Neural progenitor cell (in vitro differentiated cells): ENCODE data around the gene CTLA4. TPM values are rescaled to one million over a fixed set of nuclear protein-coding genes. Genes with fewer than 3 reads are reported as not detected.

ENCODE experiments used
- DNase-seq: peaks from one replicate; pipeline ENCODE4 v3.0.0-alpha.2; 2016; ENCODE audit warnings: low spot score
- H2AFZ ChIP-seq: fragments of 200-600 bp; sonication (generic); replicated peaks from 2 replicates; pipeline ENCODE4 v1.6.1; 2016; ENCODE audit warnings: antibody characterized with exemption
- H3F3A ChIP-seq: fragments of 200-600 bp; sonication (generic); 2 replicates; pipeline ENCODE4 v1.6.1; 2016; ENCODE audit warnings: antibody characterized with exemption, low read depth
- H3K27ac ChIP-seq: fragments of 200-600 bp; sonication (generic); 2 replicates; pipeline ENCODE4 v1.5.1; 2016; ENCODE audit warnings: mild to moderate bottlenecking
- H3K27me3 ChIP-seq: fragments of 200-600 bp; sonication (generic); 2 replicates; pipeline ENCODE4 v1.6.1; 2016; ENCODE audit warnings: mild to moderate bottlenecking, moderate library complexity
- H3K36me3 ChIP-seq: fragments of 200-600 bp; sonication (generic); 2 replicates; pipeline ENCODE4 v1.5.1; 2016
- H3K4me1 ChIP-seq: fragments of 200-600 bp; sonication (generic); 2 replicates; pipeline ENCODE4 v1.6.1; 2016; ENCODE audit warnings: mixed run types
- H3K4me2 ChIP-seq: fragments of 200-600 bp; sonication (generic); 2 replicates; pipeline ENCODE4 v1.6.1; 2016
- H3K4me3 ChIP-seq: fragments of 200-600 bp; sonication (generic); 2 replicates; pipeline ENCODE4 v1.5.1; 2016
- H3K79me2 ChIP-seq: fragments of 200-600 bp; sonication (generic); 2 replicates; pipeline ENCODE4 v1.6.1; 2016; ENCODE audit warnings: low read depth
- H3K9ac ChIP-seq: fragments of 200-600 bp; sonication (generic); 2 replicates; pipeline ENCODE4 v1.6.1; 2016
- H3K9me3 ChIP-seq: fragments of 200-600 bp; sonication (generic); 2 replicates; pipeline ENCODE4 v1.5.1; 2016; ENCODE audit warnings: low read depth
- H4K20me1 ChIP-seq: fragments of 200-600 bp; sonication (generic); 2 replicates; pipeline ENCODE4 v1.6.1; 2016; ENCODE audit warnings: low read depth
- H3K27ac Mint-ChIP-seq: 3 replicates; pipeline ENCODE4 v1.8.0; 2021; ENCODE audit warnings: mixed read lengths
- H3K27me3 Mint-ChIP-seq: 2 replicates; pipeline ENCODE4 v1.8.0; 2022; ENCODE audit warnings: low read depth, mild to moderate bottlenecking, inconsistent platforms, moderate library complexity, mixed read lengths; ENCODE audit not compliant: insufficient read depth
- H3K36me3 Mint-ChIP-seq: 3 replicates; pipeline ENCODE4 v1.8.0; 2021; ENCODE audit warnings: mixed read lengths
- H3K4me1 Mint-ChIP-seq: 3 replicates; pipeline ENCODE4 v1.8.0; 2021; ENCODE audit warnings: mixed read lengths
- H3K4me3 Mint-ChIP-seq: 3 replicates; pipeline ENCODE4 v1.8.0; 2021; ENCODE audit warnings: mild to moderate bottlenecking, moderate library complexity, mixed read lengths
- H3K9me3 Mint-ChIP-seq: 3 replicates; pipeline ENCODE4 v1.8.0; 2020; ENCODE audit warnings: mixed read lengths
- EZH2 ChIP-seq: fragments of 200-600 bp; sonication (generic); IDR thresholded peaks from 2 replicates; pipeline ENCODE4 v1.6.1; 2017; ENCODE audit warnings: antibody characterized with exemption, mild to moderate bottlenecking, moderate library complexity
- EZH2phosphoT487 ChIP-seq: fragments of 200-600 bp; sonication (generic); IDR thresholded peaks from 2 replicates; pipeline ENCODE4 v1.6.1; 2017; ENCODE audit warnings: antibody characterized with exemption
- total RNA-seq: library from RNA; depleted of rRNA; stranded (reverse); fragments of >200 nt; gene quantifications from 2 replicates; pipeline ENCODE4 v1.2.3, GENCODE V29; 2015; ENCODE audit warnings: low replicate concordance
- TF ChIP-seq, protein P1 (sequence below): fragments of 200-600 bp; sonication (generic); IDR thresholded peaks from 2 replicates; pipeline ENCODE4 v1.5.1; 2017; ENCODE audit warnings: antibody characterized with exemption, mild to moderate bottlenecking

CTLA4 gene
- total RNA-seq, 1 donor from 2014 or later: not detected

DNA sequence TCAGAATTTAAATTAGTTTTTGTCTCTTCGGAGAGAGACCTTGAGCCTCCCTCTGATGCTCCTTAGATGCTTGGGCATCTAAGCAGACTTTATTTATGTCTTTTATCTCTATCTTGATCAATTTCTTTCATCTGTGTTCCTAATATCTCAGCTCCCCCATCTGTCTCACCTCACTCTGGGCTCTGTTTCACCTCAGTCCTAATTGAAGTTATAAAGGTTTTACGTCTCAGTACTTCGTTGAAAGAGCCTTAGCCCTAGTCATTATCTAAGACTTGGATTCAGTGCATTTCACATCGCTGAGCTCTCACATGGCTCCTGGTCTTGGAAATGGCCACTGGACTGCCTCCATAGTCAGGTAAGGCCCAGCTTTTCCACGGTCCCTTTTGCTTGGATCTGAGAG lies 13.8 kb upstream of the CTLA4 start:
- H3F3A ChIP-seq: no peaks in the 10 kb centered on the region
- no peaks in the 10 kb centered on the region for H3K79me2 ChIP-seq
- no peaks in the 10 kb centered on the region for H3K4me1 Mint-ChIP-seq
- H3K27me3 Mint-ChIP-seq: peaks cover 6% of the 10 kb centered on the region
- H3K27me3 ChIP-seq: no peaks in the 10 kb centered on the region
- H4K20me1 ChIP-seq: no peaks in the 10 kb centered on the region
- H2AFZ ChIP-seq: no peak overlapping the region
- TF ChIP-seq, protein P1, sequence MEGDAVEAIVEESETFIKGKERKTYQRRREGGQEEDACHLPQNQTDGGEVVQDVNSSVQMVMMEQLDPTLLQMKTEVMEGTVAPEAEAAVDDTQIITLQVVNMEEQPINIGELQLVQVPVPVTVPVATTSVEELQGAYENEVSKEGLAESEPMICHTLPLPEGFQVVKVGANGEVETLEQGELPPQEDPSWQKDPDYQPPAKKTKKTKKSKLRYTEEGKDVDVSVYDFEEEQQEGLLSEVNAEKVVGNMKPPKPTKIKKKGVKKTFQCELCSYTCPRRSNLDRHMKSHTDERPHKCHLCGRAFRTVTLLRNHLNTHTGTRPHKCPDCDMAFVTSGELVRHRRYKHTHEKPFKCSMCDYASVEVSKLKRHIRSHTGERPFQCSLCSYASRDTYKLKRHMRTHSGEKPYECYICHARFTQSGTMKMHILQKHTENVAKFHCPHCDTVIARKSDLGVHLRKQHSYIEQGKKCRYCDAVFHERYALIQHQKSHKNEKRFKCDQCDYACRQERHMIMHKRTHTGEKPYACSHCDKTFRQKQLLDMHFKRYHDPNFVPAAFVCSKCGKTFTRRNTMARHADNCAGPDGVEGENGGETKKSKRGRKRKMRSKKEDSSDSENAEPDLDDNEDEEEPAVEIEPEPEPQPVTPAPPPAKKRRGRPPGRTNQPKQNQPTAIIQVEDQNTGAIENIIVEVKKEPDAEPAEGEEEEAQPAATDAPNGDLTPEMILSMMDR: no peak
- no peak for TF ChIP-seq EZH2
- TF ChIP-seq EZH2phosphoT487: no peak
- H3K4me1 ChIP-seq: no peaks in the 10 kb centered on the region
- DNase-seq: no peak
- no peaks in the 10 kb centered on the region for H3K9me3 Mint-ChIP-seq
- H3K4me2 ChIP-seq: no peak overlapping the region
- H3K4me3 ChIP-seq: no peak overlapping the region
- H3K27ac ChIP-seq: no peak overlapping the region
- H3K36me3 Mint-ChIP-seq: no peaks in the 10 kb centered on the region
- no peak overlapping the region for H3K27ac Mint-ChIP-seq
- no peaks in the 10 kb centered on the region for H3K36me3 ChIP-seq
- H3K4me3 Mint-ChIP-seq: no peak overlapping the region
- no peaks in the 10 kb centered on the region for H3K9me3 ChIP-seq
- no peak overlapping the region for H3K9ac ChIP-seq

DNA sequence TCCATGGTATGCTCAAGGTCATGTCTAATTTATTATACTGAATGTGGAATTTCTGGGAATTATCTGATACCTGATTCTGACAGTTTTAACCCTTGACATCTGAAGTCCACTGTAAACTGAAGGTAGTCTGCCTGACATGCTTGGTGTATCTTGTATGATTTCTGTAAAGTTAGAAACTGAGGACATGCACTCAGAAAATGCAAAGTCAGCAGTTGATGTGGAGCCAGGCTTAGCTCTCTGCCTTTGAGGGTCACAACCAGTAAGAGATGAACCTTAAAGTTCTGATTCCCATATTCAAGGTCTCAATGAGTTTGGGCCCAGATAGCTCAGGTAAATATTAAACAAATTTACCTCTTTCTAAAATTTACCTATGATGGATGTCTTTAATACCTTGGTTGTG lies 12.3 kb upstream of the CTLA4 start:
- Histone ChIP-seq H3K9me3 (no peaks in the 10 kb centered on the region), H3K4me2 (no peak overlapping the region), H3K4me1 (no peaks in the 10 kb centered on the region), H3K4me3 (no peak overlapping the region), H3K79me2 (no peaks in the 10 kb centered on the region), H3K36me3 (no peaks in the 10 kb centered on the region), H3K9ac (no peak overlapping the region), H3K27ac (no peak overlapping the region), H3K27me3 (no peaks in the 10 kb centered on the region), H4K20me1 (no peaks in the 10 kb centered on the region), H3F3A (no peaks in the 10 kb centered on the region), H2AFZ (no peak overlapping the region)
- H3K36me3 Mint-ChIP-seq: no peaks in the 10 kb centered on the region
- H3K9me3 Mint-ChIP-seq: no peaks in the 10 kb centered on the region
- H3K27me3 Mint-ChIP-seq: peaks cover 4% of the 10 kb centered on the region
- TF ChIP-seq, protein P1: no peak
- TF ChIP-seq EZH2phosphoT487 (no peak), EZH2 (no peak)
- no peak overlapping the region for H3K27ac Mint-ChIP-seq
- no peak for DNase-seq
- no peaks in the 10 kb centered on the region for H3K4me1 Mint-ChIP-seq
- H3K4me3 Mint-ChIP-seq: no peak overlapping the region

DNA sequence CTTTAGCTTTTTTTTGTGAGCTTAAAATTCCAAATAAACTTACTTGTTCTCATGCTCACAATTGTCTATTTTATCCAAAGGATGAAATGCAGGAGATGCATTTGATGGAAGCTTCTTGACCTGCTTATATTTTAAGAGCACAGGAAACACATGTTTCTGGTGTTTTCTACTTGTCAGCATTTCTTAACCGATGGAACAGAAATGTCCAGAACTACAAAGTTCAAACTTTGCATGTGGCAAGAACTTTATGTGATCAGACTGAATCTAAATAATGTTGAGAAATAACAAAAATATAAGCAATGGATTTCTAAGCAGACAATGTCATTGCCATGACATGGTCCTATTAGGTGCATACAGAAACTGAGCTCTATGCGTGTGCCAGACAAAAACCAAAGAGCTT lies 9.9 kb upstream of the CTLA4 start:
- no peak overlapping the region for H3K4me2 ChIP-seq
- no peaks in the 10 kb centered on the region for H3K27me3 ChIP-seq
- Mint-ChIP-seq H3K27me3 (peaks cover 3% of the 10 kb centered on the region), H3K36me3 (no peaks in the 10 kb centered on the region), H3K4me3 (no peak overlapping the region), H3K4me1 (no peaks in the 10 kb centered on the region), H3K27ac (no peak overlapping the region), H3K9me3 (no peaks in the 10 kb centered on the region)
- H3K4me1 ChIP-seq: no peaks in the 10 kb centered on the region
- TF ChIP-seq EZH2phosphoT487 (no peak), EZH2 (no peak)
- TF ChIP-seq, protein P1: no peak
- H3K27ac ChIP-seq: no peak overlapping the region
- H2AFZ ChIP-seq: no peak overlapping the region
- H3K36me3 ChIP-seq: no peaks in the 10 kb centered on the region
- H3K4me3 ChIP-seq: no peak overlapping the region
- H3K79me2 ChIP-seq: no peaks in the 10 kb centered on the region
- no peak overlapping the region for H3K9ac ChIP-seq
- DNase-seq: no peak
- H4K20me1 ChIP-seq: no peaks in the 10 kb centered on the region
- no peaks in the 10 kb centered on the region for H3K9me3 ChIP-seq
- H3F3A ChIP-seq: no peaks in the 10 kb centered on the region

DNA sequence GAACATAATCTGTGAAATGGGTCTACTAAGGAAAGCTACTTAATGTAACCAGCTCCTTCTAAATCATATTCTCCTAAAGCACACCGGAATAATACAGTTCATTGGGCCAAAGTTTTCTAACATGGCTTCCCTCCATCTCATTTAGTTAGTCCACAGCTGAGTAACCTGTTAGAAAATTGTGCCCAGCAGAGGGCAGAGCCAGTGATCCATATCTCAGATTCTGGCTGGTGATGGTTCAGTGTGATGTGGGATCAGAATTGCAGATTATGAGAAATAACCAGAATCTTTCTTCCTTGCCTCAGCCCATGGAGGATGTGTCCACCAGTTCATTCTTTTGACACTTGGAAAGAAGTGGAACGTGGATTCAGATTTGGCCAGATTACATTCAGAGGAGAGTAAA lies 9.4 kb upstream of the CTLA4 start:
- Mint-ChIP-seq H3K27ac (no peak overlapping the region), H3K4me3 (no peak overlapping the region), H3K9me3 (no peaks in the 10 kb centered on the region), H3K36me3 (no peaks in the 10 kb centered on the region), H3K27me3 (no peaks in the 10 kb centered on the region), H3K4me1 (no peaks in the 10 kb centered on the region)
- Histone ChIP-seq H4K20me1 (no peaks in the 10 kb centered on the region), H3K4me3 (no peak overlapping the region), H3K4me2 (no peak overlapping the region), H3F3A (no peaks in the 10 kb centered on the region), H3K4me1 (no peaks in the 10 kb centered on the region), H2AFZ (no peak overlapping the region), H3K27me3 (no peaks in the 10 kb centered on the region), H3K9me3 (no peaks in the 10 kb centered on the region), H3K9ac (no peak overlapping the region), H3K36me3 (no peaks in the 10 kb centered on the region), H3K27ac (no peak overlapping the region), H3K79me2 (no peaks in the 10 kb centered on the region)
- DNase-seq: no peak
- no peak for TF ChIP-seq EZH2phosphoT487
- TF ChIP-seq, protein P1: peak; percentile 24
- no peak for TF ChIP-seq EZH2
